Measurements from ENCODE around the gene PDGFRB. TPM values are rescaled to one million over a fixed set of nuclear protein-coding genes. Genes with fewer than 3 reads are reported as not detected.

The PDGFRB gene
- total RNA-seq, 4 donors from 2014 or later: 87.5 to 161 (median 113) TPM

- WGBS, 2 donors (ENCODE audit: low coverage in 1 of 2): 87% methylated on average over 3 of the region's 10 CpGs; no CpG with 5 or more reads in 1 of the 2 donors
- no peaks in the 10 kb centered on the region for H3K9me3 ChIP-seq
- H3K4me3 ChIP-seq: no peak overlapping the region
- H3K4me1 ChIP-seq: no peaks in the 10 kb centered on the region
- H3K27ac ChIP-seq: peak overlapping the region in 1 of 4 donors; percentile 35
- H3K27me3 ChIP-seq: peaks cover 10% of the 10 kb centered on the region
- no peaks in the 10 kb centered on the region for H3K36me3 ChIP-seq
- TF ChIP-seq EP300 (IDR thresholded peaks at IDR 0.05) (no peak), POLR2AphosphoS5 (IDR thresholded peaks at IDR 0.05) (no peak), CTCF (IDR thresholded peaks at IDR 0.05) (no peak), POLR2A (IDR thresholded peaks at IDR 0.05) (no peak)
- peak; percentile 45 for ATAC-seq
These were observed 89.8 kb downstream of the PDGFRB start for GRCh38 chr5:150065886-150066285.

DNA sequence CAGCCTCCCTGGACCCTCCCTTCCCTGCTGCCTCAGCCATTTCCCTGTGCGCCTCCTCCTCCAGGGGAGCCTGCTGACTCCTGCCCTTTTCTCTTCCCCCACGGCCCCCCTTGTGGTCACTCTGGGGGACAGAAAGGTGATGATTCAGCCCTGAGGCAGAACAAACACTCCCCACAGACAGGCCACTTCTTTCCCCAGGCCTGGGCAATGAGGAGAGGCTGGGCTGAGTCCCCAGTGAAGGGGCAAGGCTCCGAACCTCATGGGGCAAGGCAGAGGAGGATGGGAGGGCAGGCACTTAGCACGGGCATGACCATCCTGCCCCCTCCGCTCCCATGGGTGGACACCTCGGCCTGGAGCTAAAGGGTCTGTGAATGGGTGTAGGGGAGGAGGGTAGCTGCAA, 90.3 kb downstream of the PDGFRB start:
- Histone ChIP-seq H3K9me3 (no peaks in the 10 kb centered on the region), H3K36me3 (no peaks in the 10 kb centered on the region), H3K27ac (peak overlapping the region in 1 of 4 donors; percentile 35), H3K4me1 (no peaks in the 10 kb centered on the region), H3K4me3 (no peak overlapping the region), H3K27me3 (peaks cover 10% of the 10 kb centered on the region)
- 20 to 60% methylated on average over 1 of the region's 6 CpGs for WGBS, 2 donors (ENCODE audit: low coverage in 1 of 2)
- TF ChIP-seq POLR2A (IDR thresholded peaks at IDR 0.05) (no peak), POLR2AphosphoS5 (IDR thresholded peaks at IDR 0.05) (no peak), CTCF (IDR thresholded peaks at IDR 0.05) (no peak), EP300 (IDR thresholded peaks at IDR 0.05) (no peak)
- ATAC-seq: peak; percentile 37

DNA sequence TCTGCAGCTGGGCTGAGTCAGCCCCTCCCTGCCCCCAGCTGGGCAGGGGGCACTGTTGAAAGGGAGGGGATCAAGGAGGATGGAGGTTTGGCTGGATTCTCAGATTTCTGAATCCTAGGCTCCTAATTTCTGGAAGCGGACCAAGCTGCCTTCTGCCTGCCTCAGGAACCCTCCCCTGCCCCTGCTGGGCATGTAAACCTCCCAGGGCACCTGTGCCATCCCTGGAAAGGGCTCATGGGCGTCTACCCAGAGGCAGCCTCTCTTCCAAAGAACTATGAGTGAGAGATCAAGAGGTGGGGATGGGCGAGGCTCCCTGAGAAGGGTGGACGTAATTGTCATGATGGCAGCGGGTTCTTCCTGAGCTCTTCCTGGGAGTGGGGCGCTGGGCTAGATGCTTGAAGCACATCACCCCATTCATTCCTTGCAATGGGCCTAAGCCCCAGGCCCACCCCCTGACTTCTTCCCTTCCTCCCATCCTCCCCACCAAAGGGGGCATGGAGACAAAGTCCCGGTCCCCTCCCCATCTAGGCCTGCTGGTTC, 90.9 kb downstream of the PDGFRB start:
- H3K9me3 ChIP-seq: no peaks in the 10 kb centered on the region
- WGBS, 2 donors (ENCODE audit: low coverage in 1 of 2): no CpG with 5 or more reads among the region's 7 CpGs
- peaks cover 10% of the 10 kb centered on the region for H3K27me3 ChIP-seq
- ATAC-seq: no peak
- TF ChIP-seq POLR2A (IDR thresholded peaks at IDR 0.05): no peak
- no peak for TF ChIP-seq EP300 (IDR thresholded peaks at IDR 0.05)
- TF ChIP-seq CTCF (IDR thresholded peaks at IDR 0.05): no peak
- no peak for TF ChIP-seq POLR2AphosphoS5 (IDR thresholded peaks at IDR 0.05)
- H3K4me3 ChIP-seq: no peak overlapping the region
- no peaks in the 10 kb centered on the region for H3K4me1 ChIP-seq
- H3K36me3 ChIP-seq: no peaks in the 10 kb centered on the region
- no peak overlapping the region for H3K27ac ChIP-seq

Small RNA genes lying within 50 kb of the gene (small RNA-seq; reads per million reads assigned to genes)
- 0 reads per million in 4 donors for gene RF00019

Other genes starting within 250 kb of the PDGFRB start
- under 1 TPM in 1 of 4 donors, not detected in 3; 0.05 TPM for gene PDE6A, start 211.1 kb downstream of the PDGFRB start, total RNA-seq
- gene SLC26A2, start 195.1 kb downstream of the PDGFRB start, total RNA-seq: 10 to 100 TPM in 1 of 4 donors, 1 to 10 TPM in 3; 7.9 to 14.5 (median 8.6) TPM
- gene TIGD6, start 155.2 kb downstream of the PDGFRB start, total RNA-seq: 1 to 10 TPM; 2.4 to 5.1 (median 3.8) TPM
- gene HMGXB3, start 155.1 kb downstream of the PDGFRB start, total RNA-seq: 10 to 100 TPM; 21.8 to 30.2 (median 24.2) TPM
- gene CSF1R, start 69.3 kb downstream of the PDGFRB start, total RNA-seq: 10 to 100 TPM; 12.3 to 58.0 (median 35.2) TPM
- not detected for gene CDX1, start 10.9 kb upstream of the PDGFRB start, total RNA-seq
- not detected for gene SLC6A7, start 34.2 kb upstream of the PDGFRB start, total RNA-seq
- 1 to 10 TPM; 1.4 to 6.9 (median 3.6) TPM for gene CAMK2A, start 133.9 kb upstream of the PDGFRB start, total RNA-seq
- 10 to 100 TPM in 1 of 4 donors, 1 to 10 TPM in 3; 3.1 to 11.6 (median 6.8) TPM for gene ARSI, start 147.1 kb upstream of the PDGFRB start, total RNA-seq
- gene TCOF1, start 201.9 kb upstream of the PDGFRB start, total RNA-seq: 10 to 100 TPM; 25.4 to 55.7 (median 31.0) TPM